Measurements from ENCODE around the gene GATA5. TPM values are rescaled to one million over a fixed set of nuclear protein-coding genes. Genes with fewer than 3 reads are reported as not detected.

Gene GATA5
- total and polyA plus RNA-seq, 2 donors (not counting 3 experiments of a cell fraction or from before 2014, with no cell fraction given) = not detected

DNA sequence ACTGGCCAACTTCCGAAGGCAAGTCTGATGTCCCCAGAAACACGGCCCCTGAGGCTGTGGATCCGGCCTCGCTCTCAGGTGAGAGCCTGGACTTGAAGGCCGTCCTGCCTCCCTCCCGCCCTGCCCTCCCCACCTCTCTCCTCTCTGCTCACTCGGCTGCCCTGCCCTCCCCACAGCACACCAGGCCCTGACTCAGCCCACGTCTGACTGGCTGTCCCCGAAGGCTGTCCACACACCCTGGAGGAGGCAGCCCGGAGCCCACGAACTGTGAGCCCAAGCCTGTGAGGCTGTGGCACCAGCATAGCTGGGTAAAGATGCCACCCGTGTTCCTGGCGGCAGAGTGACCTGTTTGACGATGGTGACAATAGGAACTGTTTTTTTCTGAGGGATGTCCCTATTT lies 16.3 kb downstream of the GATA5 start:
- FAIRE-seq (no peak), DNase-seq (ENCODE audit: low read depth, low spot score) (no peak)
- Histone ChIP-seq H3K4me1 (ENCODE audit: control insufficient read depth, extremely low read depth, insufficient read depth, low read length) (no peaks in the 10 kb centered on the region), H3K9me1 (replicated peaks; ENCODE audit: control insufficient read depth, extremely low read depth, insufficient read depth, low read length) (no peaks in the 10 kb centered on the region), H3K4me3 (replicated peaks in 1 of 3; ENCODE audit: insufficient read depth in 1 of 3, low read depth in 1 of 3, low read length in 3 of 3) (no peak overlapping the region), H3K36me3 (ENCODE audit: control insufficient read depth in 2 of 2, extremely low read depth in 1 of 2, insufficient read depth in 2 of 2, low read length in 2 of 2) (no peaks in the 10 kb centered on the region), H2AFZ (ENCODE audit: low read depth, low read length) (no peak overlapping the region), H3K4me2 (ENCODE audit: insufficient read depth, low read length) (no peak overlapping the region), H3K27me3 (ENCODE audit: control insufficient read depth in 2 of 2, insufficient read depth in 2 of 2, low read length in 2 of 2) (no peaks in the 10 kb centered on the region), H3K9ac (replicated peaks; ENCODE audit: extremely low read depth, insufficient read depth, low read length) (no peak overlapping the region), H4K20me1 (replicated peaks; ENCODE audit: control insufficient read depth, extremely low read depth, insufficient read depth, low read length) (no peaks in the 10 kb centered on the region), H3K9me3 (replicated peaks; ENCODE audit: control insufficient read depth, insufficient read depth, low read length) (no peaks in the 10 kb centered on the region), H3K79me2 (ENCODE audit: control insufficient read depth, insufficient read depth, low read length) (no peaks in the 10 kb centered on the region), H3K27ac (ENCODE audit: insufficient read depth, low read depth, low read length) (no peak overlapping the region)
- dilution Hi-C loops (cut with MboI; ENCODE audit: extremely low pct_ligation_motif_present, low sequenced_read_pairs) (no loop called here), intact Hi-C loops (cut with micrococcal nuclease) (no loop called here)
- BruUV-seq (replicated peaks) = no TSS peak
- no peak for TF ChIP-seq FOS (IDR thresholded peaks at IDR 0.05; ENCODE audit: borderline replicate concordance, insufficient read depth, low read length)
- CTCF ChIA-PET = no interaction called here
- POLR2A ChIA-PET = no interaction called here

DNA sequence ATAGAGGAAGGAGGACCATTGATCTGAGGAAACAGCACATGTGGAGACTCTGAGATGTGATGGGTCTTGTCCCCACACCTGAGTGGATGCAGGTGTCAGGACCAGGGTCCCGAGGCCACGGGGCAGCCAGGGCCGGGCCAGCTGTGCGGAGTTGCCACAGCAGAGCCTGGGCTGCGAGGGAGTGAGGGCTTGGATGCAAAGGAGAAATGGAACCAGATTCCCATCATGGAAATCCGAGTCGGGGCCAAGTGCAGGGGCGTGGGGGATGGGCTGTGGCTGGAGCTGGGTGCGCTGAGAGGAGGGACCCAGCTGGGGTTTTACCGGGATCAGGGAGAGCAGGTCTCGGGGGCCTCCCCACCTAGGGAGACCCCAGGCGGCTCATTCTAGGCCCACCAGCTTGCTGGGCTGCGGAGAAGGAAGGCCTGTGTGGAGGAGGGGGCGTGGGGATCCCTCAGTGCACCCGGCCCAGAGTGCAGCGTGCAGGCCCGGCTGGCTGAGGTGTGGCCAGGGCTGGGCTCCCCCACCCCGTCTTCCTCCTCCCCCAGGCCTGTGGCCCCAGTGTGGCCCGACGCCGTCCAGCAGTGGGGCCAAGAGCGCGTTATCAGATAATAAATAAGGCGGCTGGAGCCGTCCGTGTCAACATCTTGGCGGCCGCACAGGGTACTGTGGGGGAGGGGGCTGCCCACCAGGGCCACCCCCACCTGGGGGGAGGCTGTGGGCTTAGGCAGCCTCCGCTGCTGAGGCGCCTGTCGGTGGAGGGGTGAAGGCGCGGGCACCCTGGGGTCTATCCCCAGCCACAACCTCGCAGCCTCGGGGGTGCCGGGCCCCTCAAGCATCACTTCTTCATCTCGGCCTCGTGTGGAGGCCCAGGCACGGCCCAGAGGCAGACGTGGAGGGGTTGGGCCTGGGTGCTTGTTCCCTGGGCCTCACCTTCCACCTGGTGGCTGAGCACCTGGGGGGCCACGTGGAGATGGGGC lies 17.2 kb downstream of the GATA5 start:
- no peak overlapping the region for H2AFZ ChIP-seq (ENCODE audit: low read depth, low read length)
- H3K79me2 ChIP-seq (ENCODE audit: control insufficient read depth, insufficient read depth, low read length) = no peaks in the 10 kb centered on the region
- no peaks in the 10 kb centered on the region for H3K36me3 ChIP-seq (ENCODE audit: control insufficient read depth in 2 of 2, extremely low read depth in 1 of 2, insufficient read depth in 2 of 2, low read length in 2 of 2)
- no peaks in the 10 kb centered on the region for H4K20me1 ChIP-seq (replicated peaks; ENCODE audit: control insufficient read depth, extremely low read depth, insufficient read depth, low read length)
- no peak overlapping the region for H3K9ac ChIP-seq (replicated peaks; ENCODE audit: extremely low read depth, insufficient read depth, low read length)
- intact Hi-C loops (cut with micrococcal nuclease) (no loop called here), dilution Hi-C loops (cut with MboI; ENCODE audit: extremely low pct_ligation_motif_present, low sequenced_read_pairs) (no loop called here)
- FAIRE-seq = no peak
- BruUV-seq (replicated peaks) = no TSS peak
- no peak for TF ChIP-seq MYC (IDR thresholded peaks at IDR 0.05; ENCODE audit: low read depth, low read length)
- no peak for TF ChIP-seq POLR2AphosphoS5 (IDR thresholded peaks at IDR 0.05; ENCODE audit: insufficient read depth, low read depth, low read length)
- no peak for TF ChIP-seq FOS (IDR thresholded peaks at IDR 0.05; ENCODE audit: borderline replicate concordance, insufficient read depth, low read length)
- no peak for TF ChIP-seq EZH2 (IDR thresholded peaks at IDR 0.05; ENCODE audit: borderline replicate concordance, low read depth, low read length, severe bottlenecking)
- TF ChIP-seq GATA2 (IDR thresholded peaks at IDR 0.05; ENCODE audit: insufficient read depth, insufficient read length, low read depth, low read length) = no peak
- TF ChIP-seq POLR2A (IDR thresholded peaks at IDR 0.05; ENCODE audit: low read depth, low read length) = no peak
- TF ChIP-seq, protein P1, sequence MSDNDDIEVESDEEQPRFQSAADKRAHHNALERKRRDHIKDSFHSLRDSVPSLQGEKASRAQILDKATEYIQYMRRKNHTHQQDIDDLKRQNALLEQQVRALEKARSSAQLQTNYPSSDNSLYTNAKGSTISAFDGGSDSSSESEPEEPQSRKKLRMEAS (IDR thresholded peaks at IDR 0.05; ENCODE audit: insufficient read depth, insufficient read length) = no peak
- H3K4me1 ChIP-seq (ENCODE audit: control insufficient read depth, extremely low read depth, insufficient read depth, low read length) = no peaks in the 10 kb centered on the region
- H3K27ac ChIP-seq (ENCODE audit: insufficient read depth, low read depth, low read length) = no peak overlapping the region
- ChIA-PET CTCF (no interaction called here), POLR2A (no interaction called here)
- no peak for DNase-seq (ENCODE audit: low read depth, low spot score)
- no peaks in the 10 kb centered on the region for H3K27me3 ChIP-seq (ENCODE audit: control insufficient read depth in 2 of 2, insufficient read depth in 2 of 2, low read length in 2 of 2)
- no peak overlapping the region for H3K4me2 ChIP-seq (ENCODE audit: insufficient read depth, low read length)
- H3K4me3 ChIP-seq (replicated peaks in 1 of 3; ENCODE audit: insufficient read depth in 1 of 3, low read depth in 1 of 3, low read length in 3 of 3) = no peak overlapping the region
- no peaks in the 10 kb centered on the region for H3K9me3 ChIP-seq (replicated peaks; ENCODE audit: control insufficient read depth, insufficient read depth, low read length)
- no peaks in the 10 kb centered on the region for H3K9me1 ChIP-seq (replicated peaks; ENCODE audit: control insufficient read depth, extremely low read depth, insufficient read depth, low read length)

Measured in endothelial cell of umbilical vein (primary cell).